Retinal pigment epithelial cell (primary cell): ENCODE measurements around the gene ZFP91.

ENCODE experiments used
- DNase-seq: peaks from one replicate; pipeline ENCODE4 v3.0.0-alpha.2; 2010; ENCODE audit warnings: low read depth
- H3K4me3 ChIP-seq: 2 replicates; pipeline ENCODE4 v1.5.1; 2011; ENCODE audit warnings: mild to moderate bottlenecking, low read length, control low read depth, moderate library complexity
- CTCF ChIP-seq: conservative IDR thresholded peaks from 2 replicates; pipeline ENCODE4 v1.5.1; 2011; ENCODE audit warnings: low read depth, low read length, control low read depth, inconsistent platforms

The ZFP91 gene

GRCh38 chr11:58586998-58587397 is 8.1 kb downstream of the ZFP91 start:
- no peak for DNase-seq
- TF ChIP-seq CTCF, result no peak
- no peak overlapping the region for H3K4me3 ChIP-seq

GRCh38 chr11:58591659-58592058 is 12.8 kb downstream of the ZFP91 start:
- DNase-seq, result no peak
- no peak overlapping the region for H3K4me3 ChIP-seq
- TF ChIP-seq CTCF, result no peak

GRCh38 chr11:58592760-58593472 is 14.1 kb downstream of the ZFP91 start:
- no peak for DNase-seq
- no peak for TF ChIP-seq CTCF
- H3K4me3 ChIP-seq, result no peak overlapping the region

GRCh38 chr11:58594826-58595225 is 16.0 kb downstream of the ZFP91 start:
- no peak for TF ChIP-seq CTCF
- no peak for DNase-seq
- H3K4me3 ChIP-seq, result no peak overlapping the region

DNA sequence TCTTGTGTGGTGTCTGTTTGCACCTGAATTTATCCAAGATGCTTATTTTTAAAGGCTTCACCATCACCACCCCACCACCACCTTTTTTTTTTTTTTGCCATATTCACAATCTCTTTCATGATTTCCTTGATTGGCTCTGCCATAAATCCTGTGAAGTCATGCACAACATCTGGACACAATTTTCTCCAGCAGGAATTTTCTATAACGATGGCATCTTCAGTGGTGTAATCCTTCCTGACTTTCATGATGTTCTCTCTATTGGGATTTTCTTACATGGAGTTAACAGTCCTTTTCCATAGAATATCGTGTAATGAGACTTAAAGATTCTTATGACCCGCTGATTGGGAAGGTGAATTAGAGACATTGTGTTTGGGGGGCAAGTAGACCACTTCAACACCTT is 17.8 kb downstream of the ZFP91 start:
- no peak for TF ChIP-seq CTCF
- DNase-seq, result no peak
- no peak overlapping the region for H3K4me3 ChIP-seq

GRCh38 chr11:58597486-58598144 is 18.8 kb downstream of the ZFP91 start:
- H3K4me3 ChIP-seq, result no peak overlapping the region
- DNase-seq, result no peak
- TF ChIP-seq CTCF, result no peak

DNA sequence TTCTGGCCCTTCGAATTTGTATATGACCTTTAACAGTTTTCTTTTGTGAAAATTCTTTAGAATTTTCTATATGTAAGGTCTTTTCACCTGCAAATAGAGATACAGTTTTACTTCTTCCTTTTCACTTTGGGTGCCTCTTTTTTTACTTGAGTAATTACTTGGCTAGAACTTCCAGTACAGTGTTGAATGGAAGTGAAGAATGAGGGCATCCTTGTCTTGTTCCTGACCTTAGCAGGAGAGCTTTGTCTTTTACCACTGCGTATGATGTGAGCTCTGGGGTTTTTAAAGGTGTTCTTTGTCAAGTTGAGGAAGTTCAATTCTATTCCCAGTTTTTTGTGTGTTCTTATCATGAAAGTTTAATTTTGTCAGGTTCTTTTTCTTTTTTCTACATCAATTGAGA is 21.6 kb downstream of the ZFP91 start:
- TF ChIP-seq CTCF, result no peak
- DNase-seq, result no peak
- H3K4me3 ChIP-seq, result no peak overlapping the region
